Esophagus muscularis mucosa (tissue), 4 donors: ENCODE data around the gene SCGN. TPM values are rescaled to one million over a fixed set of nuclear protein-coding genes. Genes with fewer than 3 reads are reported as not detected.

Source experiments
- DNase-seq: peaks from one replicate; pipeline ENCODE4 v3.0.0-alpha.2; 2017; ENCODE audit errors: extremely low spot score
- H3K27ac ChIP-seq, 4 donors: fragments of 200-600 bp; sonication (generic); replicated peaks in 1 of 4; 1 replicate in 3 of 4; 2 replicates in 1 of 4; pipeline ENCODE4 v1.5.1; 2016 to 2019; ENCODE audit warnings: mild to moderate bottlenecking in 1 of 4
- H3K27me3 ChIP-seq, 4 donors: fragments of 200-600 bp; sonication (generic); one replicate each; pipeline versions ENCODE4 v1.5.1 to v1.6.0; 2016 to 2019
- H3K36me3 ChIP-seq, 4 donors: fragments of 200-600 bp; sonication (generic); one replicate each; pipeline ENCODE4 v1.5.1; 2016 to 2019
- H3K4me1 ChIP-seq, 4 donors: fragments of 200-600 bp; sonication (generic); one replicate each; pipeline ENCODE4 v1.5.1; 2016 to 2019
- H3K4me3 ChIP-seq, 4 donors: fragments of 200-600 bp; sonication (generic); 1 replicate in 2 of 4; 2 replicates in 2 of 4; pipeline ENCODE4 v1.5.1; 2016 to 2019; ENCODE audit warnings: mild to moderate bottlenecking in 4 of 4, moderate library complexity in 1 of 4
- H3K9me3 ChIP-seq, 4 donors: fragments of 200-600 bp; sonication (generic); 1 replicate in 3 of 4; 2 replicates in 1 of 4; pipeline ENCODE4 v1.5.1; 2016 to 2019
- CTCF ChIP-seq, 3 experiments: fragments of 200-600 bp in 2 of 3; fragments of 450-650 bp in 1 of 3; sonication (generic) in 2 of 3; IDR thresholded peaks; one replicate each; pipeline ENCODE4 v1.5.1; 2017 to 2019; ENCODE audit warnings: antibody characterized with exemption in 3 of 3, mild to moderate bottlenecking in 2 of 3, moderate library complexity in 1 of 3
- EP300 ChIP-seq: sonication (generic); formaldehyde crosslinking; IDR thresholded peaks from one replicate; pipeline ENCODE4 v1.6.1; 2017; ENCODE audit warnings: antibody characterized with exemption
- POLR2A ChIP-seq: fragments of 450-650 bp; IDR thresholded peaks from one replicate; pipeline ENCODE4 v1.6.1; 2017; ENCODE audit warnings: antibody characterized with exemption, moderate library complexity, mild to moderate bottlenecking, low read depth
- POLR2AphosphoS5 ChIP-seq, 2 donors: sonication (generic); formaldehyde crosslinking; IDR thresholded peaks; one replicate each; pipeline ENCODE4 v1.6.1; 2017; ENCODE audit warnings: antibody characterized with exemption in 2 of 2
- WGBS: methylation state at CpG from one replicate; pipeline ENCODE4 v1.1.5; 2018; 5-methylcytosine and 5-hydroxymethylcytosine counted together
- intact Hi-C: fragments of 100-400 bp; cut with DNase I; formaldehyde crosslinking; loops from one replicate; pipeline ENCODE4 v1.15.1; 2023
- total RNA-seq, 4 donors: library from RNA; depleted of rRNA; stranded (reverse); fragments of >200 nt; gene quantifications; one replicate each; pipeline versions ENCODE4 v1.1.0 to v1.2.1, GENCODE V29; 2016

SCGN gene
- total RNA-seq, 4 donors from 2014 or later: 0.83 to 2.7 (median 1.7) TPM

GRCh38 chr6:25612666-25613065, 39.3 kb upstream of the SCGN start:
- no peak for DNase-seq
- no peaks in the 10 kb centered on the region for H3K4me1 ChIP-seq
- 57% methylated on average over 3 of the region's 3 CpGs for WGBS
- intact Hi-C loops: no loop called here
- peaks cover 0 to 7% (median 0%) of the 10 kb centered on the region in 4 donors for H3K36me3 ChIP-seq
- H3K27ac ChIP-seq: no peak overlapping the region
- TF ChIP-seq POLR2A (no peak), POLR2AphosphoS5 (IDR thresholded peaks at IDR 0.05) (no peak), EP300 (no peak), CTCF (IDR thresholded peaks at IDR 0.05) (no peak)
- H3K4me3 ChIP-seq: no peak overlapping the region
- no peaks in the 10 kb centered on the region for H3K27me3 ChIP-seq
- no peaks in the 10 kb centered on the region for H3K9me3 ChIP-seq

- 66% methylated on average over 1 of the region's 1 CpG for WGBS
- no peak overlapping the region for H3K4me3 ChIP-seq
- H3K36me3 ChIP-seq: peaks cover 0 to 7% (median 0%) of the 10 kb centered on the region in 4 donors
- no peak for DNase-seq
- H3K27ac ChIP-seq: no peak overlapping the region
- H3K9me3 ChIP-seq: no peaks in the 10 kb centered on the region
- H3K27me3 ChIP-seq: no peaks in the 10 kb centered on the region
- intact Hi-C loops: no loop called here
- no peak for TF ChIP-seq CTCF (IDR thresholded peaks at IDR 0.05)
- TF ChIP-seq POLR2AphosphoS5 (IDR thresholded peaks at IDR 0.05): no peak
- no peak for TF ChIP-seq POLR2A
- TF ChIP-seq EP300: no peak
- no peaks in the 10 kb centered on the region for H3K4me1 ChIP-seq
Measured at GRCh38 chr6:25613415-25613814, 38.6 kb upstream of the SCGN start.

GRCh38 chr6:25614052-25614451, 38.0 kb upstream of the SCGN start:
- H3K27ac ChIP-seq: no peak overlapping the region
- TF ChIP-seq EP300: no peak
- TF ChIP-seq POLR2AphosphoS5 (IDR thresholded peaks at IDR 0.05): no peak
- no peak for TF ChIP-seq CTCF (IDR thresholded peaks at IDR 0.05)
- TF ChIP-seq POLR2A: no peak
- no peaks in the 10 kb centered on the region for H3K4me1 ChIP-seq
- peaks cover 0 to 7% (median 0%) of the 10 kb centered on the region in 4 donors for H3K36me3 ChIP-seq
- intact Hi-C loops: no loop called here
- DNase-seq: peak; percentile 45
- no peaks in the 10 kb centered on the region for H3K9me3 ChIP-seq
- 81% methylated on average over 4 of the region's 4 CpGs for WGBS
- no peak overlapping the region for H3K4me3 ChIP-seq
- H3K27me3 ChIP-seq: no peaks in the 10 kb centered on the region

- Histone ChIP-seq H3K4me1 (no peaks in the 10 kb centered on the region), H3K4me3 (no peak overlapping the region), H3K27me3 (no peaks in the 10 kb centered on the region), H3K9me3 (no peaks in the 10 kb centered on the region), H3K27ac (no peak overlapping the region), H3K36me3 (peaks cover 0 to 4% (median 0%) of the 10 kb centered on the region in 4 donors)
- TF ChIP-seq CTCF (IDR thresholded peaks at IDR 0.05) (no peak), POLR2AphosphoS5 (IDR thresholded peaks at IDR 0.05) (no peak), POLR2A (no peak), EP300 (no peak)
- no peak for DNase-seq
- intact Hi-C loops: no loop called here
- WGBS: 96% methylated on average over 1 of the region's 1 CpG
Measured at GRCh38 chr6:25615471-25615870, 36.5 kb upstream of the SCGN start.

GRCh38 chr6:25617997-25618396, 34.0 kb upstream of the SCGN start:
- no peaks in the 10 kb centered on the region for H3K4me1 ChIP-seq
- H3K9me3 ChIP-seq: no peaks in the 10 kb centered on the region
- no peaks in the 10 kb centered on the region for H3K27me3 ChIP-seq
- intact Hi-C loops: no loop called here
- TF ChIP-seq POLR2A: no peak
- no peak for TF ChIP-seq POLR2AphosphoS5 (IDR thresholded peaks at IDR 0.05)
- TF ChIP-seq CTCF (IDR thresholded peaks at IDR 0.05): no peak
- no peak for TF ChIP-seq EP300
- WGBS: 81% methylated on average over 2 of the region's 2 CpGs
- no peak for DNase-seq
- no peaks in the 10 kb centered on the region for H3K36me3 ChIP-seq
- no peak overlapping the region for H3K27ac ChIP-seq
- H3K4me3 ChIP-seq: no peak overlapping the region
